ENCODE measurements around the gene ZNF418. TPM values are rescaled to one million over a fixed set of nuclear protein-coding genes. Genes with fewer than 3 reads are reported as not detected.

ZNF418 gene
- total RNA-seq, 2 donors from 2014 or later: 1.1 to 5.3 TPM

- TF ChIP-seq CTCF (IDR thresholded peaks at IDR 0.05): no peak
- no peak overlapping the region for H3K27ac ChIP-seq
- intact Hi-C loops (cut with DNase I): no loop called here
- H3K27me3 ChIP-seq: no peaks in the 10 kb centered on the region
- no peaks in the 10 kb centered on the region for H3K4me1 ChIP-seq
- H3K9ac ChIP-seq (ENCODE audit: low read depth in 2 of 2, low read length in 2 of 2): no peak overlapping the region
- DNase-seq: no peak
- no peaks in the 10 kb centered on the region for H3K9me3 ChIP-seq
- no peaks in the 10 kb centered on the region for H3K36me3 ChIP-seq
- no peak overlapping the region for H3K4me3 ChIP-seq
Measured at GRCh38 chr19:57954996-57955395, 19.8 kb upstream of the ZNF418 start.

DNA sequence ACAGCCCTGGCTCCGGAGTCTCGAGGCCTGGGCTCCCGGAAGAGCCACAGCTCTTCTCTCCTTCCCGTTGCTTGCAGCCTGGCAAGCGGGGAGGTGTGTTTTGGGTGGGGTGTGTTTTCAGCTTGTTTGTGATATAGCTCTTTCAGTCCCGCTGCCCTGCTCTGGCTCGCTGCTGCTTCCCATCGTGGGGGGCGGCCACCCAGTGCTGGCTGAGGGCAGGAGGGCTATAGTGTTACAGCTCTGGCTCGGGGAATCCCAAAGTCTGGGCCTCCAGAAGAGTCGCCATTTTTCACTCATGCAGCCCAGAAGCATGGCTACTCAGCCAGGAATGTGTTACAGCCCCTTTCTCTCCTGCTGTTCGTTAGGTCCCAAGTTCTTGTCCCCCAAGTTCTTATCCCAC lies 14.5 kb upstream of the ZNF418 start:
- Histone ChIP-seq H3K9me3 (no peaks in the 10 kb centered on the region), H3K4me1 (no peaks in the 10 kb centered on the region), H3K27ac (no peak overlapping the region), H3K27me3 (no peaks in the 10 kb centered on the region), H3K4me3 (no peak overlapping the region), H3K36me3 (no peaks in the 10 kb centered on the region), H3K9ac (ENCODE audit: low read depth in 2 of 2, low read length in 2 of 2) (no peak overlapping the region)
- no peak for DNase-seq
- TF ChIP-seq CTCF (IDR thresholded peaks at IDR 0.05): no peak
- intact Hi-C loops (cut with DNase I): no loop called here

GRCh38 chr19:57949296-57949695 lies 14.1 kb upstream of the ZNF418 start:
- no peak for TF ChIP-seq CTCF (IDR thresholded peaks at IDR 0.05)
- H3K36me3 ChIP-seq: no peaks in the 10 kb centered on the region
- no peak overlapping the region for H3K4me3 ChIP-seq
- no peak overlapping the region for H3K27ac ChIP-seq
- intact Hi-C loops (cut with DNase I): no loop called here
- no peak for DNase-seq
- no peaks in the 10 kb centered on the region for H3K9me3 ChIP-seq
- H3K27me3 ChIP-seq: no peaks in the 10 kb centered on the region
- no peaks in the 10 kb centered on the region for H3K4me1 ChIP-seq
- no peak overlapping the region for H3K9ac ChIP-seq (ENCODE audit: low read depth in 2 of 2, low read length in 2 of 2)

GRCh38 chr19:57947419-57948134 lies 12.4 kb upstream of the ZNF418 start, which contains the start of gene ZNF256:
Gene ZNF256 (minus strand): TSS chr19:57947706. CDS start chr19:57947474, 232 bp downstream.
- Histone ChIP-seq H3K4me3 (peak within 1 kb of the TSS; percentile 89), H3K36me3 (no peaks in the 10 kb centered on the region), H3K27ac (peak within 1 kb of the TSS; percentile 15), H3K27me3 (no peaks in the 10 kb centered on the region), H3K4me1 (no peaks in the 10 kb centered on the region), H3K9me3 (no peaks in the 10 kb centered on the region), H3K9ac (ENCODE audit: low read depth in 2 of 2, low read length in 2 of 2) (peak within 1 kb of the TSS; percentile 79 to 87)
- intact Hi-C loops (cut with DNase I): no loop called here
- peak; percentile 95 for DNase-seq
- peak; percentile 44 for TF ChIP-seq CTCF (IDR thresholded peaks at IDR 0.05)

GRCh38 chr19:57947088-57947418 lies 11.9 kb upstream of the ZNF418 start:
- H3K4me1 ChIP-seq: no peaks in the 10 kb centered on the region
- no peak for TF ChIP-seq CTCF (IDR thresholded peaks at IDR 0.05)
- peak overlapping the region; percentile 79 to 87 for H3K9ac ChIP-seq (ENCODE audit: low read depth in 2 of 2, low read length in 2 of 2)
- H3K4me3 ChIP-seq: peak overlapping the region; percentile 89
- no peaks in the 10 kb centered on the region for H3K9me3 ChIP-seq
- intact Hi-C loops (cut with DNase I): no loop called here
- peak overlapping the region; percentile 15 for H3K27ac ChIP-seq
- peaks cover 2% of the 10 kb centered on the region for H3K36me3 ChIP-seq
- no peak for DNase-seq
- H3K27me3 ChIP-seq: no peaks in the 10 kb centered on the region

Data from colonic mucosa (tissue), 4 donors.